Activated CD4-positive, alpha-beta T cell treated with anti-CD3 and anti-CD28 coated beads, Interleukin-2, amount 10 ng/mL, durations not matched to agents 24 days and 14 days (primary cell): Measurements from ENCODE around the gene PRAMEF10. TPM values are rescaled to one million over a fixed set of nuclear protein-coding genes. Genes with fewer than 3 reads are reported as not detected.

Experiments used
- total RNA-seq: library from RNA; stranded (reverse); gene quantifications from 2 replicates; pipeline ENCODE4 v1.2.3, GENCODE V29; 2022

Gene PRAMEF10
- total RNA-seq, 1 donor from 2014 or later: not detected

Other genes with a start within 250 kb of the PRAMEF10 start
- gene AADACL3, start 182.2 kb downstream of the PRAMEF10 start, total RNA-seq: not detected in 2 replicates
- gene CFAP107, start 152.1 kb downstream of the PRAMEF10 start, total RNA-seq: not detected in 2 replicates
- not detected in 2 replicates for gene PRAMEF12, start 124.5 kb downstream of the PRAMEF10 start, total RNA-seq
- gene PRAMEF1, start 106.9 kb downstream of the PRAMEF10 start, total RNA-seq: not detected in 2 replicates
- not detected in 2 replicates for gene PRAMEF11, start 66.9 kb downstream of the PRAMEF10 start, total RNA-seq
- not detected in 2 replicates for gene HNRNPCL1, start 49.5 kb downstream of the PRAMEF10 start, total RNA-seq
- gene PRAMEF2, start 41.2 kb downstream of the PRAMEF10 start, total RNA-seq: not detected in 2 replicates
- gene PRAMEF4, start 12.1 kb downstream of the PRAMEF10 start, total RNA-seq: not detected in 2 replicates
- not detected in 2 replicates for gene PRAMEF7, start 18.3 kb upstream of the PRAMEF10 start, total RNA-seq
- gene PRAMEF6, start 49.3 kb upstream of the PRAMEF10 start, total RNA-seq: not detected in 2 replicates
- gene PRAMEF27, start 158.3 kb upstream of the PRAMEF10 start, total RNA-seq: not detected in 2 replicates
- not detected in 2 replicates for gene HNRNPCL3, start 162.5 kb upstream of the PRAMEF10 start, total RNA-seq
- gene PRAMEF25, start 172.5 kb upstream of the PRAMEF10 start, total RNA-seq: not detected in 2 replicates
- not detected in 2 replicates for gene HNRNPCL2, start 218.6 kb upstream of the PRAMEF10 start, total RNA-seq